NCI-H345 treated with DMSO at 0.1 percent for 48 hours (cell line): ENCODE data around the gene RND2.

ENCODE experiments used
- DNase-seq: peaks from one replicate; lab custom pipeline; 2025; ENCODE audit not compliant: unreplicated experiment; lab: John Stamatoyannopoulos, UW

Gene RND2

GRCh38 chr17:43069368-43069898, 44.4 kb downstream of the RND2 start:
- no peak for DNase-seq

GRCh38 chr17:43070257-43070656, 45.2 kb downstream of the RND2 start:
- no peak for DNase-seq

GRCh38 chr17:43070872-43071271, 45.8 kb downstream of the RND2 start:
- no peak for DNase-seq

GRCh38 chr17:43074869-43075268, 49.8 kb downstream of the RND2 start:
- no peak for DNase-seq

GRCh38 chr17:43079641-43080302, 54.7 kb downstream of the RND2 start:
- DNase-seq = no peak
